IPS-11a (cell line): ENCODE results near the gene JCHAIN.
"Not testable (repeated sequence)": the region's sequence is repeated elsewhere in the genome, so short reads cannot be mapped to it uniquely, and the experiment has no call there.

Experiments used
- H3K4me3 ChIP-seq: one replicate; pipeline ENCODE4 v1.5.1; 2013; ENCODE audit warnings: low read depth, low read length, control low read depth

JCHAIN gene

GRCh38 chr4:70666369-70666768 is at the start of gene JCHAIN:
JCHAIN (minus strand) TSS chr4:70666508; CDS start chr4:70666490, 18 bp downstream.
- H3K4me3 ChIP-seq: no peak within 1 kb of the TSS

- no peak overlapping the region for H3K4me3 ChIP-seq
Measured at GRCh38 chr4:70715097-70715496, 48.8 kb upstream of the JCHAIN start.

- H3K4me3 ChIP-seq: no peak overlapping the region
Measured at GRCh38 chr4:70714079-70714887, 48.0 kb upstream of the JCHAIN start.

- no peak overlapping the region for H3K4me3 ChIP-seq
Measured at GRCh38 chr4:70713453-70714078, 47.3 kb upstream of the JCHAIN start.

- no peak overlapping the region for H3K4me3 ChIP-seq
Measured at GRCh38 chr4:70712604-70713452, 46.5 kb upstream of the JCHAIN start.

GRCh38 chr4:70712150-70712549 is 45.8 kb upstream of the JCHAIN start:
- no peak overlapping the region for H3K4me3 ChIP-seq

- H3K4me3 ChIP-seq: no peak overlapping the region
Measured at GRCh38 chr4:70711599-70711998, 45.3 kb upstream of the JCHAIN start.

GRCh38 chr4:70709611-70710205 is 43.4 kb upstream of the JCHAIN start:
- H3K4me3 ChIP-seq: no peak overlapping the region

GRCh38 chr4:70706516-70706915 is 40.2 kb upstream of the JCHAIN start:
- H3K4me3 ChIP-seq: no peak overlapping the region

- H3K4me3 ChIP-seq: peak overlapping the region; percentile 63
Measured at GRCh38 chr4:70706044-70706461, 39.7 kb upstream of the JCHAIN start.

GRCh38 chr4:70705183-70706043 is 39.1 kb upstream of the JCHAIN start:
- H3K4me3 ChIP-seq: peak overlapping the region; percentile 63

GRCh38 chr4:70704931-70705182 is 38.5 kb upstream of the JCHAIN start:
- peak overlapping the region; percentile 63 for H3K4me3 ChIP-seq

GRCh38 chr4:70704215-70704930 is 38.1 kb upstream of the JCHAIN start:
- peak overlapping the region; percentile 63 for H3K4me3 ChIP-seq

- H3K4me3 ChIP-seq: peak overlapping the region; percentile 63
Measured at GRCh38 chr4:70703619-70704214, 37.4 kb upstream of the JCHAIN start.

- H3K4me3 ChIP-seq: not testable (repeated sequence)
Measured at GRCh38 chr4:70702592-70702991, 36.3 kb upstream of the JCHAIN start.

GRCh38 chr4:70701271-70701670 is 35.0 kb upstream of the JCHAIN start:
- H3K4me3 ChIP-seq: no peak overlapping the region

GRCh38 chr4:70700712-70701111 is 34.4 kb upstream of the JCHAIN start:
- H3K4me3 ChIP-seq: no peak overlapping the region

- not testable (repeated sequence) for H3K4me3 ChIP-seq
Measured at GRCh38 chr4:70698435-70698834, 32.1 kb upstream of the JCHAIN start.

- H3K4me3 ChIP-seq: not testable (repeated sequence)
Measured at GRCh38 chr4:70694633-70695032, 28.3 kb upstream of the JCHAIN start.
